Retina (tissue), 1 donor: ENCODE measurements around the gene COG2.
A peak's percentile ranks its signal among the peaks of the same experiment; 100 is the strongest.
"Not testable (repeated sequence)": the region's sequence is repeated elsewhere in the genome, so short reads cannot be mapped to it uniquely, and the experiment has no call there.

Experiments used
- DNase-seq: peaks from one replicate; pipeline ENCODE4 v3.0.0-alpha.2; 2016

COG2 gene

GRCh38 chr1:230680300-230681025 lies 38.2 kb downstream of the COG2 start:
- no peak for DNase-seq

- DNase-seq: no peak
These were observed 39.3 kb downstream of the COG2 start for GRCh38 chr1:230681599-230681998.

GRCh38 chr1:230682274-230682673 lies 40.0 kb downstream of the COG2 start:
- no peak for DNase-seq

GRCh38 chr1:230682882-230683610 lies 40.8 kb downstream of the COG2 start:
- no peak for DNase-seq

GRCh38 chr1:230684146-230684545 lies 41.9 kb downstream of the COG2 start:
- no peak for DNase-seq

GRCh38 chr1:230684998-230685397 lies 42.7 kb downstream of the COG2 start:
- DNase-seq: no peak

GRCh38 chr1:230686747-230687146 lies 44.5 kb downstream of the COG2 start:
- DNase-seq: no peak

- no peak for DNase-seq
These were observed 47.8 kb downstream of the COG2 start for GRCh38 chr1:230690101-230690500.

- no peak for DNase-seq
These were observed 49.3 kb downstream of the COG2 start for GRCh38 chr1:230691615-230692014.

- no peak for DNase-seq
These were observed 50.9 kb downstream of the COG2 start for GRCh38 chr1:230693221-230693620.

- DNase-seq: no peak
These were observed 51.5 kb downstream of the COG2 start for GRCh38 chr1:230693777-230694176.

- DNase-seq: no peak
These were observed 52.2 kb downstream of the COG2 start for GRCh38 chr1:230694464-230694863.

- DNase-seq: no peak
These were observed 52.7 kb downstream of the COG2 start for GRCh38 chr1:230694991-230695390.

- no peak for DNase-seq
These were observed 53.9 kb downstream of the COG2 start for GRCh38 chr1:230696218-230696617.

- no peak for DNase-seq
These were observed 54.6 kb downstream of the COG2 start for GRCh38 chr1:230696722-230697437.

- DNase-seq: no peak
These were observed 55.8 kb downstream of the COG2 start for GRCh38 chr1:230698130-230698529.

- not testable (repeated sequence) for DNase-seq
These were observed 56.7 kb downstream of the COG2 start for GRCh38 chr1:230698964-230699363.

- no peak for DNase-seq
These were observed 57.4 kb downstream of the COG2 start for GRCh38 chr1:230699716-230700115.

- DNase-seq: no peak
These were observed 57.9 kb downstream of the COG2 start for GRCh38 chr1:230700132-230700531.

- DNase-seq: no peak
These were observed 59.2 kb downstream of the COG2 start for GRCh38 chr1:230701434-230701833.

- no peak for DNase-seq
These were observed 59.9 kb downstream of the COG2 start for GRCh38 chr1:230701895-230702768.

GRCh38 chr1:230702934-230703678 lies 60.8 kb downstream of the COG2 start:
- peak; percentile 36 for DNase-seq
